HepG2 (cell line): ENCODE data around the gene PXT1.

Experiments
- CTCF ChIP-seq: sonication (generic); formaldehyde crosslinking; IDR thresholded peaks from 2 replicates; pipeline ENCODE4 v1.5.0; 2020; ENCODE audit warnings: mild to moderate bottlenecking, missing genetic modification reagents, moderate library complexity
- EZH2 ChIP-seq: conservative IDR thresholded peaks from 2 replicates; pipeline ENCODE4 v1.6.1; 2012; ENCODE audit warnings: mild to moderate bottlenecking, low read depth, low read length, moderate library complexity
- POLR2A ChIP-seq, 2 experiments: IDR thresholded peaks; 2 replicates each; pipeline ENCODE4 v1.6.1; 2011; ENCODE audit warnings: low read depth in 2 of 2, low read length in 2 of 2, mild to moderate bottlenecking in 1 of 2, moderate library complexity in 1 of 2; ENCODE audit not compliant: insufficient read depth in 1 of 2
- RFX5 ChIP-seq: IDR thresholded peaks from 2 replicates; pipeline ENCODE4 v1.6.1; 2011; ENCODE audit warnings: low read depth, low read length, improper control_type of control experiment
- TAF15 ChIP-seq: fragments of 200-400 bp; formaldehyde crosslinking; IDR thresholded peaks from one replicate; pipeline ENCODE4 v1.6.1; 2018; ENCODE audit warnings: mild to moderate bottlenecking, low read depth, low read length; ENCODE audit not compliant: poor library complexity, severe bottlenecking

- TF ChIP-seq RFX5, result no peak
- no peak for TF ChIP-seq EZH2
- TF ChIP-seq CTCF, result no peak
- no peak for TF ChIP-seq TAF15
- TF ChIP-seq POLR2A (IDR thresholded peaks at IDR 0.05; ENCODE audit: insufficient read depth in 1 of 2, low read depth in 2 of 2, low read length in 2 of 2), result no peak
These were observed 16.8 kb upstream of the PXT1 start for GRCh38 chr6:36459501-36459900.
